NAMALWA (cell line): Measurements from ENCODE around the gene ARHGEF11.
A peak's percentile ranks its signal among the peaks of the same experiment; 100 is the strongest.
"Not testable (repeated sequence)": the region's sequence is repeated elsewhere in the genome, so short reads cannot be mapped to it uniquely, and the experiment has no call there.

Experiments used
- DNase-seq: peaks from one replicate; pipeline ENCODE4 v3.0.0-alpha.2; 2015; ENCODE audit warnings: low spot score

ARHGEF11 gene, protein sequence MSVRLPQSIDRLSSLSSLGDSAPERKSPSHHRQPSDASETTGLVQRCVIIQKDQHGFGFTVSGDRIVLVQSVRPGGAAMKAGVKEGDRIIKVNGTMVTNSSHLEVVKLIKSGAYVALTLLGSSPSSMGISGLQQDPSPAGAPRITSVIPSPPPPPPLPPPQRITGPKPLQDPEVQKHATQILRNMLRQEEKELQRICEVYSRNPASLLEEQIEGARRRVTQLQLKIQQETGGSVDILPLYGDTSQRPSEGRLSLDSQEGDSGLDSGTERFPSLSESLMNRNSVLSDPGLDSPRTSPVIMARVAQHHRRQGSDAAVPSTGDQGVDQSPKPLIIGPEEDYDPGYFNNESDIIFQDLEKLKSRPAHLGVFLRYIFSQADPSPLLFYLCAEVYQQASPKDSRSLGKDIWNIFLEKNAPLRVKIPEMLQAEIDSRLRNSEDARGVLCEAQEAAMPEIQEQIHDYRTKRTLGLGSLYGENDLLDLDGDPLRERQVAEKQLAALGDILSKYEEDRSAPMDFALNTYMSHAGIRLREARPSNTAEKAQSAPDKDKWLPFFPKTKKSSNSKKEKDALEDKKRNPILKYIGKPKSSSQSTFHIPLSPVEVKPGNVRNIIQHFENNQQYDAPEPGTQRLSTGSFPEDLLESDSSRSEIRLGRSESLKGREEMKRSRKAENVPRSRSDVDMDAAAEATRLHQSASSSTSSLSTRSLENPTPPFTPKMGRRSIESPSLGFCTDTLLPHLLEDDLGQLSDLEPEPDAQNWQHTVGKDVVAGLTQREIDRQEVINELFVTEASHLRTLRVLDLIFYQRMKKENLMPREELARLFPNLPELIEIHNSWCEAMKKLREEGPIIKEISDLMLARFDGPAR (N-terminal part only)

DNA sequence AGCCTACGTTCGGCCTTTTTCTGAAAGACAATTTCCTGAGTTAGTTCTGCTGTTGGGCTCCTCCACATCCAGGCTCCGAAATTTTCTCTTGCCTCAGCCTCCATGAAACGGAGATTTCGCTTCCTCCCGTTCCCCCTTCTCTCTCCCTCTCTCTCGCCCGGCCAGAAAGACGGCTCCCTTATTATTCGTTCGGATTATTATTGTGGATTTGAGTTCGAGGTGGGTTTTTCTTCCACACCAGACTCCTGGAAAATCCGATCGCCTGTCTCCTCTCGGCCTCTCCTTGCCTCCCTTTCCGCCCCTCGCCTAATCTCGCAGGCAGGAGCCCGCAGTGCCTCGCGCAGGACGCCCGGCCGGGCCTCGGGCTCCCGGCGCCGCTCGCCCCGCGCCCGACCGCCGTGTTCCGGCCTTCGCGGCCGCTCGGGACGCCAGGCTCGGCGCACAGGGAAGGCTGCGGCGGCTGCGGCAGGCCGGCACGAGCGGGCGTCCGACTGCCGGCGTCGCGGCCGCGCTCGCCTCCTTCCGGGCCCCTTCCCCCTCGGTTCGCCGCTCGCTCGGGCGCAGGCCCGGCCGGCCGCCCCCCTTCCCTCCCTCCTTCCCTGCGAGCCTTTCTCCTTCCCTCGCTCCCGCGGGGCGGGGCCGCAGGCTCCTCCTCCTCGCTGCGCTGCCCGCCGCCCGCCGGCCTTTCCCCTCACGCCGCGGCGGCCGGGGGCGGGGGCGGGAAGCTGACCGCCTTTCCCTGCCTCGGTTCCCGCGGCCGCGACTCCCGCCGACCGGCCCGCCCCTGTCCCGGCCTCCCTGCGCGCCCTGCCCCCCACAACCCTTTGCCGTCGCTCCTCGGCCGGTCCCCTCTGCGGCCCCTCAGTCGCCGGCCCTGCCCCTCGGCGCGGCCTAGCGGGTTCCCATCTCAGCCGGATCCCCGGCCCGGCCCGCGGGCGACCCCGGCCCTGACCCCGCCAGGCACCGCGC is at the start of gene ARHGEF11:
TSS of gene ARHGEF11 (minus strand) at position 493 of the 969 bp plus-strand sequence. CDS start 1,412 bp downstream, outside the sequence.
- DNase-seq, result peak; percentile 36

GRCh38 chr1:157095091-157095490 is 49.5 kb upstream of the ARHGEF11 start:
- no peak for DNase-seq

DNA sequence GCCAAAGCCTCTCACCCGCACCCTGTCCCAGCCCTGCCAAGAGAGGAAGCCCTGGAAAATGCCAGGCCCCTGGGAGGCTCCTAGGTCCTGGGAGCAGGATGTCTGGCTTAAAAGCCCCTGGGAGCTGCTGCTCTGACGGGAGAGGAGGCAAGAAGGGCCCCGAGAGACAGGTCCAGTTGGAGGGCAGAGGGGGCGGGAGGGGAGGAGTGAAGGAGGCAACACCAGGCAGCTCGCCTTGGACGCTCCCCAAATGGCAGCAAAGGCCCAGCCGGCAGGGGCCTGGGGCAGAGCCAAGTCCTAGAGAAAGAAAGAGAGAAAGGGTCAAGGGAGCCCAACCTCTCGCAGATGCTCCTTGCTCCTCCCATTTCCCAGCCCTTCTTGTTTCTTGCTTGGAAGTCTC is 47.3 kb upstream of the ARHGEF11 start:
- no peak for DNase-seq

DNA sequence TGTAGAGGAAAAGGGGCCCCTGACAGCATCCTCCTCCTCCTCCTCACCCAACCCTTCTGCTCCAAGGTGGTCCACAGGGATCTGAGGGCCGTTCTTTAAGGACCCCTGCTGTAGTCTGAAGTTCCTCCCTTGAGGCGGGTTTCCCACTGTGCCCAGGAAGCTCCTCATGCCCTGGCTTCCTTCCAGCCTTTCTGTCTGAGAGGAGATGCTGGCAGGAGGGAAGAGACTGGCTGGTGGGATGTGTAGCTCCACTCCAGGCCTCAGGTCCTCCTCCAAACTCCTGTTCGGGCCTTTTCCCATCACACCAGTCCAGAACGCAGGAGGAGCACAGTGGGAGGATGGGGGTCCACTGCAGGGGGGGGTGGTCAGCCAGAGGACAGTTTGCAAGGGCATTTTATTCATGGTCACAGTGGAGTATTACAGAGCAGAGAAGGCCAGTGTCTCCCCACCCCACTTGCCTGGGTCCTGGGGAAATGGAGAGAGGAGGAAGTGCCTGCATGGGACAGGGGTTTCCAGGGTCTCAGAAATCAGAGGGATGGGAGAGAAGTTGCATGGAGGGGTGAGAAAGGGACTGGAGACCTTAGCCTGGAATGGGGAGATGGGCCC is 46.2 kb upstream of the ARHGEF11 start:
- DNase-seq, result no peak

- no peak for DNase-seq
These were observed 45.6 kb upstream of the ARHGEF11 start for GRCh38 chr1:157091186-157091585.

- DNase-seq, result no peak
These were observed 45.2 kb upstream of the ARHGEF11 start for GRCh38 chr1:157090771-157091170.

GRCh38 chr1:157090196-157090647 is 44.7 kb upstream of the ARHGEF11 start:
- DNase-seq, result peak; percentile 90

GRCh38 chr1:157089789-157090188 is 44.2 kb upstream of the ARHGEF11 start:
- DNase-seq, result no peak

GRCh38 chr1:157088607-157089006 is 43.1 kb upstream of the ARHGEF11 start:
- no peak for DNase-seq

GRCh38 chr1:157087030-157087429 is 41.5 kb upstream of the ARHGEF11 start:
- DNase-seq, result no peak

- DNase-seq, result no peak
These were observed 40.8 kb upstream of the ARHGEF11 start for GRCh38 chr1:157086299-157086698.

DNA sequence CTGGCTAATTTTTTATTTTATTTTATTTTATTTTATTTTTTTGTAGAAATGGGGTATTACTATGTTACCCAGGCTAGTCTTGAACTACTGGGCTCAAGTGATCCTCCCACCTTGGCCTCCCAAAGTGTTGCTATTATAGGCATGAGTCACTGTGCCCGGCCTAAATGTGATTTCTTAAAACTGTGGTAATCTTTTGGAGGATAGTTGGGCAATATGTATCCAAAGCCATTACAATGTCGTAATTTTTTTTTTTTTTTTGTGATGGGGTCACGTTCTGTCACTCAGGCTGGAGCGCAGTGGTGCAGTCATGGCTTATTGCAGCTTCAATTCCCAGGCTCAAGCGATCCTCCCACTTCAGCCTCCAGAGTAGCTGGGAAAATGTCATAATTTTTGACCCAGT is 39.9 kb upstream of the ARHGEF11 start:
- no peak for DNase-seq

GRCh38 chr1:157084720-157085119 is 39.2 kb upstream of the ARHGEF11 start:
- no peak for DNase-seq

GRCh38 chr1:157081707-157082106 is 36.2 kb upstream of the ARHGEF11 start:
- DNase-seq, result no peak

- no peak for DNase-seq
These were observed 35.2 kb upstream of the ARHGEF11 start for GRCh38 chr1:157080714-157081113.

GRCh38 chr1:157077394-157077793 is 31.9 kb upstream of the ARHGEF11 start:
- no peak for DNase-seq

DNA sequence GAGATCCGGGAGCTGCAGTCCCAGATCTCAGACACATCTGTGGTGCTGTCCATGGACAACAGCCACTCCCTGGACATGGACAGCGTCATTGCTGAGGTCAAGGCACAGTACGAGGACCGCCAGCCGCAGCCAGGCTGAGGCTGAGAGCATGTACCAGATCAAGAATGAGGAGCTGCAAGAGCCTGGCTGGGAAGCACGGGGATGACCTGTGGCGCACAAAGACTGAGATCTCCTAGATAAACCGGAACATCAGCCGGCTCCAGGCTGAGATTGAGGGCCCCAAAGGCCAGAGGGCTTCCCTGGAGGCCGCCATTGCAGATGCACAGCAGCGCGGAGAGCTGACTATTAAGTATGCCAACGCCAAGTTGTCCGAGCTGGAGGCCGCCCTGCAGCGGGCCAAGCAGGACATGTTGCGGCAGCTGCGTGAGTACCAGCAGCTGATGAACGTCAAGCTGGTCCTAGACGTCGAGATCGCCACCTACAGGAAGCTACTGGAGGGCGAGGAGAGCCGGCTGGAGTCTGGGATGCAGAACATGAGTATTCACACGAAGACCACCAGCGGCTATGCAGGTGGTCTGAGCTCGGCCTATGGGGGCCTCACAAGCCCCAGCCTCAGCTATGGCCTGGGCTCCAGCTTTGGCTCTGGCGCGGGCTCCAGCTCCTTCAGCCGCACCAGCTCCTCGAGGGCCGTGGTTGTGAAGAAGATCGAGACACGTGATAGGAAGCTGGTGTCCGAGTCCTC is 28.6 kb upstream of the ARHGEF11 start:
- DNase-seq, result peak; percentile 40

DNA sequence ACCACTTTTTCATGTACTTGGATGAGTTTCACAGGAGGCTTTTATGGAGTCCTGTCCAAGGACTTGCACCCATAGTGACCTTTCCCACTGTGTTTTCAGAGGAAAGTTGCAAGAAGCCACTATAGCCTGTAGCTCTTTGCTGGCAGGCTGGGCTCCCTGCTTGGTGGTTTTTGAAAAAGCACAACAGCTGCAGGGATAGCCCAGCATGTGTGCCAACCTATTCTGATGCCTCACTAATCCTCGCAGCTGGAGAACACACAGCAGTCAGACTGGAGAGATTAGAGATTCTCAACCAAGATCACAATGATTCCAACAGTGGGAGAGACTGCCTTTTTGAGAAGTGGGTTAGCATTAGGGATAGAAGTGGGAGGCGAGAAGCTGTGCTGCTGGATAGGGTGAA is 24.1 kb upstream of the ARHGEF11 start:
- DNase-seq, result no peak

GRCh38 chr1:157059241-157059640 is 13.7 kb upstream of the ARHGEF11 start:
- not testable (repeated sequence) for DNase-seq

DNA sequence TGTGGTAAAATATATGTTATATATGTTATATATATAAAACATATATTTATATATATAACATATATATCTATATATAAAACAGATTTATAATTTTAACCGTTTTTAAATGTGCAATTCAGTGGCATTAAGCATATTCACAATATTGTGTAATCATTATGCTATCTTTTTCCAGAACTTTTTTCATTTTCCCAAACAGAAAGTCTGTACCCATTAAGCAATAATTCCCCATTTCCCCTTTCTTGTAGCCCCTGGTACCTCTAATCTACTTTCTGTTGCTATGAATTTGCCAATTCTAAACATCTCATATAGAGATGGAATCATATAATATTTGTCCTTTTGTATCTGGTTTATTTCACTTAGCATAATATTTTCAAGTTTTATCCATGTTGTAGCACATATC is 10.7 kb upstream of the ARHGEF11 start:
- no peak for DNase-seq

DNA sequence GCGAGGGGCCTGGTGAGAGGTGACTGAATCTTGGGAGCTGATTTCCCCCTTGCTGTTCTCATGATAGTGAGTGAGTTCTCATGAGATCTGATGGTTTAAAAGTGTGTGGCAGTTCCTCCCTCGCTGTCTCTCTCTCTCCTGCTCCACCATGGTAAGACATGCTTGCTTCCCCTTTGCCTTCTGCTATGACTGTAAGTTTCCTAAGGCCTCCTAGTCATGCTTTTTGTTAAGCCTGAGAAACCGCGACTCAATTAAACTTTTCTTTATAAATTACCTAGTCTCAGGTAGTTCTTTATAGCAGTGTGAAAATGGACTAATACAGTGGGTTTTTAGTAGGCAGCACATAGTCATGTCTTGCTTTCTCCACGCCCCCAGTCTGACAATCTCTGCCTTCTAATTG is 10.2 kb upstream of the ARHGEF11 start:
- not testable (repeated sequence) for DNase-seq
